Measurements from ENCODE around the gene TTLL7.
"Not testable (repeated sequence)": the region's sequence is repeated elsewhere in the genome, so short reads cannot be mapped to it uniquely, and the experiment has no call there.

Gene TTLL7

DNA sequence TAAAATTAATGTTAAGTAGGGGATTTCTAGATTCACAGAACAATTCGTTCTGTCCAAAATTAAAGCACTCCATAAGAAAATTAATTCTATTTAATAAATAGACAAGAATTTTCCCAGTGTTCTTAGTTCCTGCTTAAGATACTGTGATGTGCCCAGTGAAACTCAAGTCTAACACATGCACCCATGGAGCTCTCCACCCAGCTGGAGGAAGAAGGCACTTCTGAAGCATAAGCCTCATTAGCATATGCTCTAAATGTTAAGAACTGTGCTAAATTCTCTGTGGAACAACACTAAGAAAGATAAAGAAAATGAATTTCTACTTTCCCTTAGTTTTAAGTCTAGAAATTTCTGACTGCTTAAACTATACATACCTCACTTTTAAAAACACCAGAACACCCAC is 71.2 kb downstream of the TTLL7 start:
- DNase-seq: no peak

DNA sequence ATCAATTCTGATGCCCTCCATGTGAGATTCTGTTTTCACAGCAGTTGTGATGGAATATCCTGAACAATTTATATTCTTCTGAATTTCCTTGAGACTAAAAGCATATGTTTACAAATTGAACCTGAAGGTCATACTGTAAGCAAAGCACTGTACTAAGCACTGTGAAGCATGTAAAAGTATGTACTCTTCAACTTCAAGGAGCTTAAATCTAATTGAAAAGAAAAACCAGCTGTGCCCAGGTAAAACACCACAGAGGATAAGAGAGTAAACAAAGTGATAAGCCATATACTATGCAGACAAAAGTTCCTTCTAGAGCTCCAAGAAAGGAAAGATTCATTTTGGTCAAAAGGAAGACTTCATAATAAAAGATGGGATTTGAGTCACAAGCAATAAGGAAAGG is 71.9 kb downstream of the TTLL7 start:
- DNase-seq: no peak

DNA sequence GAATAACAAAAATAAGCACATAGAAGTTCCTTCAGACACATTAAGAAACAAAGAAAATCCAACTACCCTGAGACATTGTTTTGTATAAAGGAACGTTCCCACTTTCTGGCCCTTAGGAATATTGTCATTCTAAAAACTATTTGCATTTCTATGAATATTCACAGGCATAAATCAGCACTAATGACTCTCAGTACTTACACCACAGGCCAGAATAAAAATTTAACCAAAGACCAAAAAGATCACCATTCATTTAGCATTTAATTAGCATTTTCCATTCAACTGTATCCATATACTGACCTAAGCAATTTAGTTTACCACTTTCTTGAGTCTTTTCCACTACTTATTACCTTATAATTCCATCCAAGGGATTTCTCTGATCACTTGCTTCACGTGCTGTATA is 75.4 kb downstream of the TTLL7 start:
- no peak for DNase-seq

DNA sequence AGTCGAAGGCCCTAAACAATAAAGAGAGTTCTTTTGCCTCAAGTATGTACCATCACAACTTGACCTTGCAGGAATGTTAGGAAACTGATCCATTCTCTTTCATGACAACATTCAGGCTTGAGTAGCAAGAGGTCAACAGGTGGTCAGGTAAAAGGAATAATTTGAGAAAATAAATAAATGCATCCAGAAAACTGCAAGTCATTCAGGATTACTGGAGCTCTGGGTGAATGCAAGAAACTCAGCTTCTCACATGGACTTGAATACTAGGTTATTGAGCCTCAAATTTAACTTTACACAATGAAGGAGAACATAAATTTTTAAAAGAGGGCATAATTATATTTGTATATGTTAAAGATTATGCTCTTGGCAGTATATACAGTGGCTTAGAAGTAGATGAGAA is 76.5 kb downstream of the TTLL7 start:
- no peak for DNase-seq

DNA sequence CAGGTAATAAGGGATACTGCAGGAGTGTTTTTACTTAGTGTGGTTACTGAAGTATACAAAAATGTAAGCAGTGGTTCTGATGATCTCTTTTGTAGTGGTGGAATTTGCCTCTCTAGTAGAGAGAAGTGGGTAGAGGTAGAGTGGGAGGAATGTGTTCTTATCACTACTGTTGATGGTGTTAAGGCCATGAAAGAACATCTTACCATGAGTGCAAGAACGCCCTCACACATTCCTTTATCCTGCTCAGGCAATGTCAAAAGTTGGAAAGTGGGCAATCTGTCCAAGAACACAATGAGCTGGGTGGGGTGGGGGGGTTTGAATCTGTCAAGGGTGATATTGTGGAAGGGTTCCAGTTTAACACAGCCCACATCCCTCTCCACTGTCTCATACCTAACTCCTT is 78.6 kb downstream of the TTLL7 start:
- no peak for DNase-seq

DNA sequence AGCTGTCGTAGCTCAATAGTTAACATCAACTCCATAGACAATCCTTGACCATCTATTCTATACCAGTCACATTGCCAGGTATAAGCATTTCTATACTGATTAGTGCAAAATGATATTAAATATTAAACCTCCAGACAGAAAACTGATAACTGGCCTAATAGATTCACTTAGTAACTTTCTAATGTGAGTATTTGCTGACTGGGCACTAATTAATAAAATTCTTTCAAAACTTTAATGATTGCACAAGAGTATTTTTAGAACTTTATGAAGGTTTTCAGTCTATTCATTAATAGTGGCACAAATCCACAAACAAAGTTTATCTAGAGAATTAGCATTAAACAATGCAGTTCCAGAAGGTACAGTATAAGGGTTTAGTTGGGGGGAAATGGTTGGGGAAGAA is 79.1 kb downstream of the TTLL7 start:
- no peak for DNase-seq

DNA sequence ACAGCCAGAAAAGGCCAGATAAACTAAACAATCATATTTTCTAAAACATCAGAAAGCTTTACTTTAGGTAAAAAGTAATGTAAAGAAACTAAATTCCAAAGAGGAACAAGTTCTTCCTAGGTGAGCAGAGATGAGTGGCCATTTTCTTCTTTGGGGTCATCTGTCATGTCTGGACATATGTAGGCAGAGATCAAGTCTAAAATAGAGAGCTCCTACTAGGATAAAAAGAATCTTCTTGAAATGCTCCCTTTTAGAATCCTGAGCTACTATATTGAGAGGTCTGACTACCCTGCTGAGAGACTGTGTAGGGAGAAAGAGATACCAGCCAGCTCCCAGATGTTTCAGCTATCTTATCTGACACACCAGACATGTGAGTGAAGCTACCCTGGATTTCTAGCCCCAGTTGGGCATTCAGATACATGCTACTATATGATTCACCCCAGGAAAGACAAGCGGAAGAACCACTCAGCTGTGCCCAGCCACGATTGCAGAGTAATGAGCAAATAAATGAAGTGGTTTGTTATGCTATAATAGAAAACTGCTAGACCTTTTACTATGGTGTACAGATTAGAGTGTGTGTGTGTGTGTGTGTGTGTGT is 80.1 kb downstream of the TTLL7 start:
- DNase-seq: no peak

DNA sequence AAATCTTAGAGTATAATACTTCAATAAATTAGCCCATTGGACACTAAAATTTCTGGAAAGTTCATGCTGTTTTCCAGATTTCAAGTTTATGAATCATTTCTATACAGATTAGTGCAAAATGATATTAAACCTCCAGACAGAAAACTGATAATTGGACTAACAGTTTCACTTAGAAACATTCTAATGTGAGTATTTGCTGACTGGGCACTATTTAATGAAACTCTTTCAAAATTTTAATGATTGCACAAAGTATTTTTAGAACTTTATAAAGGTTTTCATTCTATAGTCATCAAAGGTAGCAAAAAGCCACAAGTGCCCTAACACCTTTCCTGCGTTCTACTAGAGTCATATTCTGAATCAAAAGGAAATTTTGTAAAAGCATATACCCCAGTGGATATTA is 81.0 kb downstream of the TTLL7 start:
- no peak for DNase-seq

DNA sequence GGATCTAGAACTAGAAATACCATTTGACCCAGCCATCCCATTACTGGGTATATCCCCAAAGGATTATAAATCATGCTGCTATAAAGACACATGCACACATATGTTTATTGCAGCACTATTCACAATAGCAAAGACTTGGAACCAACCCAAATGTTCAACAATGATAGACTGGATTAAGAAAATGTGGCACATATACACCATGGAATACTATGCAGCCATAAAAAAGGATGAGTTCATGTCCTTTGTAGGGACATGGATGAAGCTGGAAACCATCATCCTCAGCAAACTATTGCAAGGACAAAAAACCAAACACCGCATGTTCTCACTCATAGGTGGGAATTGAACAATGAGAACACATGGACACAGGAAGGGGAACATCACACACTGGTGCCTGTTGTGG is 82.8 kb downstream of the TTLL7 start:
- DNase-seq: not testable (repeated sequence)

DNA sequence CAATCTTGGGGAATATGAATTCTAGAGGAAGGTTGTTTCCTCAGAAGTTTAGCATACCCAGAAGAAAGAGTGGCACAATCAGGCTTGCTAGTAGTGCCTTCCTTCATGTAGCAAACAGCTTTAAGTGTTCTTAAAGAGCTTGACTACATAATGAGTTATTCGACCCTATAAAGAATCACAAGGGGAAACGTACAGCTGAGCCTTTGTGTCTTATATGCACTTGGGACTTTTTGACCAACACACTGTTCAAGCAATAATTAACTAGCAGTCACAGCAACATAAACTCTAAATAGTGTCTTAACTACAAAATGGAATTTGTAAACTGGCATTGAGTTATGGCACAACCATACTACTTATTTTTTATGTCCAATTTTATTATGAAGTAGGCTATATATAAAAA is 86.1 kb downstream of the TTLL7 start:
- DNase-seq: no peak

DNA sequence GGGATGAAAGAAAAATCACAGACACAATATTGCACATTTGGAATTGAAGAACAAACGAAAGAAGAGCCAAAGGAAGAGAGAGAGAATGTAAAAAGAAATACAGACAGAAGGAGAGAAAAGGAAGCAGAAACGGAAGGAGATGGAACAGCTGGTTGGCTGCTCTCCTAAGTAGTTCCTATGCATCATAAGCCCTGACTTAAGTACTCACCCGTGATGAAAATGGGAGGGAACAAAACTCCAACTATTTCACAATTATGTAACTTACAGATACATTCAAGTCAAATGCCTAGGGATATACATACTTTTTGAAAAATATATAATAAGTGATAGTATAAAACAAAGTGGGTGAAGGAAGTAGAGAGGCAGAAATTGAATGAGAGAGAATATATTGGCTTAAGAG is 88.5 kb downstream of the TTLL7 start:
- peak; percentile 8 for DNase-seq

DNA sequence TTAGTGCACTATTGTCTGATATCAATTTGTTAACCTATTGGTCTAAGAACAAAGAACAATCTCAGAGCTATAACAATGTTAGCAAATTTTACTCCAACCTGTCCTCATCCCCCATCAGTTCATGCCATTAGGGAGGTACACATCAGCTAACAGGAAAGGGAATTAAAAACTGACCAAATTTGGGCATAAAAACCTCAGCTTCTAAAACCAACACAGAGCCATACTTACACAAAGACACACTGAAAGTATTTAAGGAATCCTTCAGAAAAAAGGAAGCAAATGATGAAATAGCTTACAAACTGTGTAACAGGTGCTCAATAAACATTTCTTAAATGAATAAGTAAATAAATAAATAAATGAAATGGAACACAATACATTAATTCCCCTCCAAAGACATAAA is 89.2 kb downstream of the TTLL7 start:
- peak; percentile 29 for DNase-seq

DNA sequence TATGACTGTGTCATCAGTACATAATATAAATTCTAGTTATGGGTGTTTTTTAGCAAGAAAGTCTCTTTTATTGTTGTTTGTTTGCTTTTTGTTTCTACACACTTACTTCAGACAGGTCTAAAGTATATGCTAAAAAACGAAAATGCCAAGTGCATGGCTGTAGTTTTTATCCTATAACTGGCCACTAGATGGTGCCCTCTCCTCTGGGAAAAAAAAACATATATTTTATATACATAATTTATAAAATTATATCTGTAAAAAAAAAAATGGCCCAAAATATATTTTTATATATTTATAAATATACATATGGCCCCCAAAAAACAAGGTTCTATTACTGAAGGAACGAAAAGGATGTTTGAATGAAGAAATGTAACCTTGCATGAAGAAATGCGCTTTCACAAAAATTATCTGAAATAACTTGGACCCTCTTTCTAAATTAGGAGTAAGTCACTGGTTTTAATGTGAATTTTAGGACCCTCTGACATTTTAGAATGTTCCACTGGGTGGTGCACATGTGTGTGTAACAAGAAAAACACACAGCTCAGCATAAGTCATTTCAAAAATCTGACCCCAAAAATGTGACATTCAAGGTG is 93.5 kb downstream of the TTLL7 start:
- DNase-seq: peak; percentile 29

DNA sequence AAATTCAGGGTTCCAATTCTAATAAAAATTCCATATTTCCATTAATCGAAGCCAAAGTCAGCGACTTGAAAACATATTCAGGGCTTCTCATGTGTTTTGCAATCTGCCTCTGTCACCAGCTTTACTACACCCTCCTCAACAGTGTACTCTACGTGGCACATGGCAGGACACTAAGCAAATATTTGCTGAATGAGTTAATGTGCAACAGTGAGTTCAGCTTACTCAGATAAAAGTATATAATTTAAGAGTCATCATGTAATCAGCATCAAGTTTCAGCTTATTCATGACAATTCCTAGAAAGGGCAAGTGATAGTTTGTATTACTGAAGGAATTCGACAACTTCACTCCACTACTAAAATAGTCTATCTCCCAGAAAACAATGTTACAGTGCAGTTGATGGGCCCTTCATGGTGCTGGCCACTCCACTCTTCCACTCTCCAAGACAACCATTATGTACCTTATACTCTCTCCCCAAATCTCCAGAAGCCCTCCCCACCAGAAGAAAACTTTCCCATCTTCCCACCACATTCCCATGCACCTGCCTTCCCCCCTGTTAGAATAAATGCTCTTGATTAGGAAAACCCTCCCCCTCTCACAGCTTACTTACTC is 97.3 kb downstream of the TTLL7 start:
- peak; percentile 86 for DNase-seq

DNA sequence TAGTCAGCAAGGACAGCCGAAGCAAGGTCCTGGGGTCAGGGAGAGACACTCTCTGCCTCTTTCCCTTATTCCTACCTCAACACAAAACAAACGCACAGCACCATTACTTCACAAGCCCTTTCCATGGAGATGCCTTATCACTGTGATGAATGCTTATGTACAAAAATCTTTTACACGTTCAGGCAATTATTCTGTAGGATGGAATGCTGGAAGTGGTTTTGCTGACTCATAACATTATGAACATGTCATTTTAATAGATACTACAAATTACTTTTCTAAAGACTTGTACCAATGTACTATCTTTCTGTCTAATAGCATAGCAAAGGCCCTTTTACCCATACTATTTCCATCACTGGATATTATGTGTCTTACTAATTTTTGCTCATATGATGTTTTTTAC is 98.4 kb downstream of the TTLL7 start:
- DNase-seq: peak; percentile 72

DNA sequence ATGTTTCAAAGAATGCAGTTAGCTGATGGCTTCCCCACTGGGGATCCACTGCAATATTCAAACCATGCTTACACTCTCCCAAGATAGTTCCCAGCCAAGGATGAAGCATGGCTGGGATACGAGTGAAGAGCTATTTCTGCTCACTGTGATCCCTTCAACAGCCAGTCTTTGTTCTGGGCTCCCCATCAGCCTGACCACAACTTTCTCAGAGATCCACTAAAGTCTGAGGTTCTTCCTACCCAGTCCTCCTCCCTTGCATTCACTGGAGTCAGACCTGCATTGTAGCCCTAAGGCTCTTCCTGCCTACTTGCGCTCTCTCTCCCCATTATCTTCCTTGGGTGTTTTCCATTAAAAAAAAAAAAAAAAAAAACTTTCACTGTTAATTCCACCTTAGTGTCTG is 101.4 kb downstream of the TTLL7 start:
- no peak for DNase-seq

DNA sequence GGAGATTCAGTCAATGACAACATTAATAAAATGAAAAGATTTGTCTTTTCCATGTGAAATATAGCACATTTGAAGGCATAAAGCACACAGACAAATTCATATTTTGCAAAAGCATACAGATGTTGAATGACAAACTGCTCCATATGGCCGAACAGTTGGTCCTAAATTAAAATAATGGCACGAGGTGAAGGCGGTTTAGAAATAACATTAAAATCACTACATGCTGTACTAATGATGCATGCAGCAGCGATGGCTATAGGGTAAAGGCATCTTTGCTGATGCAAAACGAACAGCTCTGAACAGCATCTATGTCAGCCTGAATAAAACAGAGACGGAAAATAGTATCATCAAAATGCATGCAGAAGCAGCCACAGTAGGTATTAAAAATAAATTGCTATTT is 102.6 kb downstream of the TTLL7 start:
- no peak for DNase-seq

DNA sequence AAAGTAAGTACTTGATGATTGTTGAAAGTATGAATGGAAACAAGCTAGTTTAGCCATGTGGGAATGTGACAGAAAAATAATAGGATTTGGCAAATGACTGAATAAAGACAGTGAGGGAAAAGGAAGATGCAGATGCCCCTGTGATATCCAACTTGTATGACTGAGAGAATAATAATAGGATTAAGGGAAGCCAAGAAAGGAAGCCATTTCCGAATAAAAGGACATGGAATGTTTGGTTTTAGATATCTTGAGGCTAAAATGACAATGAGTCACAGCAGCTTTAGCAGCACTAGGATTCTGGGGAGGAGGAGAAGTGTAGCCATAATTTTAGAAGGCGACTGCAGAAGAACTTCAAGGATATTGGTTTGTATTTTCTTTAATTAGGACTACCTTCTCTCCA is 109.2 kb downstream of the TTLL7 start:
- DNase-seq: peak; percentile 56

DNA sequence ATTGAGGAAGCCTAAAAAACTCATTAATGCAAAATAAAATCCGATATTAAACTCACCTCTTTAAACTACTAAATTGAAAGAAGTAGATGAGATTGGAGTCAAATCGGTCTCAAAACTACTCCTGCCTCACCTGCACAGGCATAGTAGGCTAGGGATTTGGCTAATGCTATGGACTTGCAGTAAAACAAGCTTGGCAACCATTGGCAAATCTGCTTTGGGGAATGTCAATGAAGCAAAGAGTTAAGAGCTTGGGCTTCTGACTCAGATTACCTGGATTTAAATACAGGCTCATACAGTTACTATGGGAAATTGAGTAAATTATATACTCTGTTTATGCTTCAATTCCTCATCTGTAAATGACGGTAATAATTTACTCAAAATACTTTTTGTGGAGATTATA is 111.4 kb downstream of the TTLL7 start:
- DNase-seq: no peak

DNA sequence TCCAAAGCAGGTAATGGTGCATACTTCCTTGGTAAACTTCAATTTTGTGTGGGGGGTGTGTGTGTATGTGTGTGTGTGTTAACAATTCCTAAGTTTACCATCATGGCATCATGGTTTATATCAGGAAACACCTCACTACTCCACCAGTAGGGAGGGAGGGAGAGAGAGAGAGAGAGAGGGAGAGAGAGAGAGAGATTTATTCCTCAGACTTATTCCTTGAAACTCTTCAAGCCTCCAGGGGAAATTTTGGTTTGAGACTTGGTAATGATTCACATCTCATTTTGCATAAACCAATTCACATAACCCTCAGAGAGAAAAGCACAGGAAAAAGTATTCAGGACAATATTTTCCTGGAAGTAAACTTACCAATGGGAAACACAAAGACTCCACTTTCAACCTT is 115.0 kb downstream of the TTLL7 start:
- no peak for DNase-seq

DNA sequence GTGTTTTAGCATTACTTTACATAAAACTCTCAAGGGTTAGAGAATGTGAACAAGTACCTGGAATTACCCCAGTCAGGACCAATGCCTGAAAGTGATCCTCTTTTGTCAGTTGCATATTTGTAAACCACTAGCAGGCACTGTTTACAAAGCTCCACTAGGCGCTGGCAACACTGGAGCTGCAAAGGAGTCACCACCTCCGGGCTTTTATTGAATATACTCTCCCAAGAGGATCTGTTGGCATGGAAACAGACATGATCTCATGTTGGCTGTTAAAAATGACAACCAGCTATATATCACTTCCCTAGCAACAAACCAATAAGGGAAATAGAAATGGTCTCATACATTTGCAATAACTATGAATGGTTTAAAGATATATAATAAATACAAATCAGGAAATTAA is 116.0 kb downstream of the TTLL7 start:
- DNase-seq: peak; percentile 69

DNA sequence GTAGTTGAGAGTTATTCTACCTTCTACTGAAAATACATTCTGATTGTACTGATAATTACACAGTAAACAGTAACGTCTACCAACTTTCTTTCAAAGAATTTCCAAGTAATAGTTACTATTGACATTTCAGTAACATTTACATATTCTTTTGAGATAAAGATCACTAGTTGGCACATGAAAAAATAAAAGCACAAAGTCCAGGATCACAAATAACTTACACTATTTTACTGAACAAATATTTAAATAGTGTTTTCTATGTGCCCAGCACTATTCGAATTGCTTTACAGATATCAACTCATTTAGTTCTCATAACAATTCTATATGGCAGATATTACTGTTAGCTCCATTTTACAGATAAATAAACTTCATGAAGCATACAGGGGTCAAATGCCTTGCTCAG is 126.4 kb downstream of the TTLL7 start:
- no peak for DNase-seq

DNA sequence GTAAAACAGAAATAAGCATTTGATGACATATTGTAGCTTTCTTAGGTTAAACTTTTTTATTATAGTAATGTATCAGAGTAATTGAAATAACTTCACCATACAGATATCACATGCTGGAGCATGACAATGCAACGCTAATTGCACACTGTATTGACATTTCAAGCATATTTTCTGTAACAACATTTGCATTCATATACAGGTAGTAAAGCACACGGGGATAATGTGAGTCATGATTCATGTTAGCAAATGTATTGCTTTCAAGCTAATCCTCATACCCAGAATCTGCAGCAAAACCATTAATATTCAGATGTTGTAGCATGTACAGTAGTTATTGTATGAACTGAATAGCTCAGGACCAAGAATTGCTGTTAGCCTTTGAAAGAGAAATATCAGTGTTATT is 133.9 kb downstream of the TTLL7 start:
- no peak for DNase-seq

DNA sequence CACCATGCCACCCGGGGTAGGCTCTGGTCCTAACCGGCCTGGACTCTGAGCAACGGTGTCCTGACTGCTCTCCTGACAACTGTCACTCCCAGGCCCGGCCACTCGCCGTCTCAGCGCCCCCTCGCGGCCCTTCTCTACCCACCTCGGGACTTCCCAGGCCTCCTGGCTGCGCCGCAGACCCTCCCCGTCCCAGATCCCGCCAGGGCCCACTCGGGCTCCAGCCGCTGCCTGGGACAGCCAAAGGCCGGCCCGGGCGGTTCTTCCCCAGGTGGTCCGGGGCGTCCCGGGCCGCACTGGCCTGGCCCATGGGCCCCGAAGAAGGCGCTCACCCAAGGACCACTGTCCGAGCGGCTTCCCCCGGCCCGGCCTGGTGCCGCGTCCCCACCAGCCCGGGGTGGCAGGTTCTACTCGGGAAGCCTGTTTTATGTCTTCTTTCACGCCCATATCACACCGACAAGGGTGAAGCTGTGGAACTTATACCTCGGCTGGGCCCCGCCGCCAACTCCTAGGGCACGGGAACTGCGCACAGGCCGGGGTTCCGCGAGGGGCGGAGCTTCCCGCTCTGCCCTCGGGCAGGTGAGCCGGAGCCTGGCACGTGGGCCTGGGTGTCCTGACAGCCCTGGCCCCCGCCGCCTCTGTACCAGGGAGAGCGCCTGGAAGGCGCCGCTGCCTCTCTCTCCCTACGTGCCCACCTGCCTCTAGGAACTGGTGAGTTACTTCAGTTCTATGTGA is 138.3 kb downstream of the TTLL7 start:
- DNase-seq: no peak
